ENCODE measurements around the gene RALY.
A peak's percentile ranks its signal among the peaks of the same experiment; 100 is the strongest.

Gene RALY

DNA sequence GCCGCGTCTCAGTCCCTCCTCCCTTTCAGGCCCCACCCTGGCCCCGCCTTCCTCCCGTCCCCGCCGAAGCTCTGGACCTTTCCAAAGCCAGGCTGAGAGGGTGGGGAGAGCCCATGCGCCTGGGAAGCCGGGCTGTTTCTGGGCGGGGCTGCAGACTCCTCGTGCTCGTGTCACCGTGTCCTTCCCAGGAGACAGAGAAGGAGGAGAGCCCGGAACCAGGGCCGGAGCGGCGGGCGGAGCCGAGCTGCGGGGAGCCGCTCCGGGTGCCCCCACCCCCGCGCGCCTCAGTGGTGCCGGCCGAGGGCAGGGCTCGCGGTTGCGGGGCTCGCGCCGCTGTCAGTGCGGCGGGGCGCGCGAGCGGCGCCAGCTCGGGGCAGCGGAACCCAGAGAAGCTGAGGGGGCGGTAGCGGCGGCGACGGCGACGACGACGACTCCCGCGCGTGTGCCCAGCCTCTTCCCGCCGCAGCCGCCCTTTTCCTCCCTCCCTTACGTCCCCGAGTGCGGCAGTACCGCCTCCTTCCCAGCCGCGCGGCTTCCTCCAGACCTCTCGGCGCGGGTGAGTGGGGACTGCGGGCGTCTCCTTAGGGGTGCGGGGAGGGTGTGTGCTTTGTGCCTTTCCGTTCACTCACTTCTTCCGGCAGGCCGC is at the start of gene RALY:
Gene RALY (plus strand): TSS at position 336 of the 646 bp plus-strand sequence. CDS start 78,164 bp downstream, outside the sequence.
- Mint-ChIP-seq H3K9me3 (no peaks in the 10 kb centered on the region), H3K36me3 (ENCODE audit: low read depth) (peaks cover 23% of the 10 kb centered on the region), H3K4me3 (peak within 1 kb of the TSS; percentile 93), H3K4me1 (peaks cover 66% of the 10 kb centered on the region), H3K27ac (peak within 1 kb of the TSS; percentile 94), H3K27me3 (no peaks in the 10 kb centered on the region)
- peak; percentile 74 for ATAC-seq
- peak; percentile 97 for DNase-seq

DNA sequence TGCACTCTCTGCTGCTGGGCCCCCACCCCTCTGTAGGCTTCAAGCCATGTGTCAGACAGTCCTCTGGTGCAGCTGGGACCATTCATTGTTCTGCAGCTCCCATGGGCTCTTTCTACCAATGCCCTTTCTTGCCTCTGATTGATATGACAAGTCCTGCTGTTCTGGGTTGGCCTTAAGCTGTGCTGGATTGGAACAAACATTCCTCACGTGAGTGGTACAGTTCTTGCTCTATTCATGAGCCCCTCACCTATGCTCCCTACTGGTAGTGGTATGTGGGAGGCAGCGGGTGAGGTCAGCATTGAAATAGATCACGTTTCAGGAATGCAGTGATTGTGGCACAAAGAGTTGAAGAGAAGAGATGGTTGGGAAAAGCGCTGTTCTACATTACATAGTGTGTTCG is 48.8 kb upstream of the RALY start:
- ATAC-seq: no peak
- no peak for DNase-seq
- H3K27ac Mint-ChIP-seq: no peak overlapping the region
- peaks cover 16% of the 10 kb centered on the region for H3K9me3 Mint-ChIP-seq
- no peak overlapping the region for H3K4me3 Mint-ChIP-seq
- peaks cover 2% of the 10 kb centered on the region for H3K36me3 Mint-ChIP-seq (ENCODE audit: low read depth)
- no peaks in the 10 kb centered on the region for H3K27me3 Mint-ChIP-seq
- no peaks in the 10 kb centered on the region for H3K4me1 Mint-ChIP-seq

DNA sequence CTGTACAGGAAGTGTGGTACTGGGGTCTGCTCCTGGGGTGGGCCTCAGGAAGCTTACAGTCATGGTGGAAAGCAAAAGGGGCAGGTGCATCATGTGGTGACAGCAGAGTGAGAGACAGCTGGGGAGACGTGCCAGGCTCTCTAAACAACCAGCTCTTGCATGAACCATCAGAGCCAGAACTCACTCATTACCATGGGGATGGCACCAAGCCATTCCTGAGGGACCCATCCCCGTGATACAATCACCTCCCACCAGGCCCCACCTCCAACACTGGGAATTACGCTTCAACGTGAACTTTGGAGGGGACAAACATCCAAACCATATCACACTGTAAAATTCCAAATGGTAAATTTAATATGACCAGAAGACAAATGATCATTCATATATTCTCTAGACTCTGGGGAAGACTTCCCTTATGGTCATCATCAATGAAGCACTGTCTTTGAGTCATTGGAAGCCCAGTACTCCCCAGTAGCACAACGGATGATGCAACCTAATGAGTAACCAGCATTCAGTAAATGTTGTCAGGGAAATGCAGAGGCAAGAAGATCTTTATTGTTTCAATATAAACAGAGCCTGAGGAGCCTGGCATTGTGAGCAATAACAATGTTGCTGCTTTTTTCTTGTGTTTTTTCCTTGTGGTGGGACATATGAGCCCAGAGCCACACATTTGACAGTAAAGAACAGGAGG is 48.2 kb upstream of the RALY start:
- no peak for ATAC-seq
- DNase-seq: no peak
- Mint-ChIP-seq H3K9me3 (peaks cover 18% of the 10 kb centered on the region), H3K4me1 (no peaks in the 10 kb centered on the region), H3K36me3 (ENCODE audit: low read depth) (peaks cover 2% of the 10 kb centered on the region), H3K27ac (no peak overlapping the region), H3K4me3 (no peak overlapping the region), H3K27me3 (peaks cover 2% of the 10 kb centered on the region)

DNA sequence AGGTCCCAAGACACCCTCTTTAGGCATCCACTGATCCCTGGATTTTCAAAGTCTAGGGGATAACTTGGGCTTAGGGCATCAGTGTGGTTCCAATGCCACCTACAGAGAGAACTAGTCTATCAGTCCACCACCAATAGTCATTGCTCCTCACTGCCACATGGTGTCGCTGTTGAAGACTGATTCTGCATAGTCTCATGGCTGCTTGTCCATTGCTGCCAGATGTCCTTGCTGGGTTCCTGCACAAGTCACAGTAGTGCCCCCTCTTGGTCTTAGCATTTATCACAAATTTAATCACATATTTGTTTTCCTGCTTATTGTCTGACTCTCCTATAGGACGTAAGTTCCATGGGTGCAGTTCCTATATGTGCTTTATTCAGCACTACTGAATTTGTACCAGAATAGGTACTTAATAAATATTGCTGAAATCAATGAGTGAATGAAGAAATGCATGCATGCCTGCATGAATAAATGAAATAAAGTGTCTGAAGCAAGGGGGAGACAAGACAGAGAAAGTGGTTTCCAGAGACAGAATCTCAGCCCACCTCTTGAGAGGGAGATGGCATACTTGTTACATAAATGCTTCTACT is 45.9 kb upstream of the RALY start:
- Mint-ChIP-seq H3K27me3 (peaks cover 12% of the 10 kb centered on the region), H3K36me3 (ENCODE audit: low read depth) (peaks cover 2% of the 10 kb centered on the region), H3K4me1 (no peaks in the 10 kb centered on the region), H3K27ac (no peak overlapping the region), H3K9me3 (peaks cover 20% of the 10 kb centered on the region), H3K4me3 (no peak overlapping the region)
- DNase-seq (peak; percentile 59), ATAC-seq (peak; percentile 57)

DNA sequence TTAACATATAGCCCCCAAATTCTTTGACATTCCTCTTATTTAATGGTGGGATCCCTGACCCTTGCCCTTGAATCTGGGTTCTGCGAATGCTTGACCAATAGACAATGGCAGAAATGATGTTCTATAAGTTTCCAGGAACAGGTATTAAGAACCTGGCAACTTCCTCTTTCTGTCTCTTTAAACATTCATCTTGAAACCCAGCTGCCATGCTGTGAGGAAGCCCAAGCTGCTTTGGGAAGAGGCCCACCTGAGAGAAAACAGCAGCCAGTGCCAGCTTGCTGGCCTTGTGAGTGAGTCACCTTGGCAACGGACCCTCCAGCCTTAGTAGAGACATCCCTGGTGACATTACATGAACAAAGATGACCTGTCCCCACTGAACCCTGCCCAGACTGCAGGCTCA is 45.2 kb upstream of the RALY start:
- Mint-ChIP-seq H3K36me3 (ENCODE audit: low read depth) (peaks cover 2% of the 10 kb centered on the region), H3K9me3 (peaks cover 20% of the 10 kb centered on the region), H3K4me3 (no peak overlapping the region), H3K27ac (no peak overlapping the region), H3K27me3 (peaks cover 12% of the 10 kb centered on the region), H3K4me1 (no peaks in the 10 kb centered on the region)
- no peak for ATAC-seq
- DNase-seq: no peak

DNA sequence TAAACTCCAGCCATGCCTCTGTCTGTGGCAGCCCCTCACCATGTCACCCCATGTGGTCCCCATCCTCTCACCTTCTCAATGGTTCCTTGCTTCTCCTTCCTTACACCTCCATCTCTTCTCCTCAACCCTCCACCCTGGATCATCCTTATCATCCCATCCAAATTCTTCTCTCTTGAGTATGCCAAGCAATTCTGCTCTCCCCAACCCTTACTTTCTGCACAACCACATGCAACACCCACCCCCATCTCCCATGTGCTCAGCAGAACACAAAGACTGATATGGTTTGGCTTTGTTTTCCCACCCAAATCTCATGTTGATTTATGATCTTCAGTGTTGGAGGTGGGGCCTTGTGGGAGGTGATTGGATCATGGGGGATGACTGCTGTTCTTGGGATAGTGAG is 42.5 kb upstream of the RALY start:
- ATAC-seq (no peak), DNase-seq (no peak)
- Mint-ChIP-seq H3K4me1 (no peaks in the 10 kb centered on the region), H3K36me3 (ENCODE audit: low read depth) (peaks cover 2% of the 10 kb centered on the region), H3K27me3 (peaks cover 12% of the 10 kb centered on the region), H3K27ac (no peak overlapping the region), H3K9me3 (peaks cover 20% of the 10 kb centered on the region), H3K4me3 (no peak overlapping the region)

DNA sequence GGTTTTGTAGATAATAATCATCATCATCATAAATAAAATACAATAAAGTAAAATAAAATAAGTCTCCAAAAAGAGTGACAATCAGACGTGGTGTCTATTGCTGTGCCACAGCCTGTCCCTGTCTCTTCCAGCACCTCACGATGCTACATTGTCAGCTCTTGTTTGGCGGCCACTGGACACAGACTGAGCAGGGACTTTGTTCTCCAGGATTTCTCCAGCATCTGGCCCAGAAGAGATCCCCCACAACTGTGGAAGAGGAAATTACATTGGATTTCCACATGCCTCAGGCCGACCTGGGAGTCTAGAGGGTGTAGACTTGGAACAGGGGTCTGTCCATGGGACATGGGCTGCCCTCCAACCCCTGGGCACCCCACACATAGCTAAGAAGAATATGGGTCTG is 39.2 kb upstream of the RALY start:
- Mint-ChIP-seq H3K4me1 (no peaks in the 10 kb centered on the region), H3K9me3 (peaks cover 5% of the 10 kb centered on the region), H3K27ac (no peak overlapping the region), H3K27me3 (peaks cover 12% of the 10 kb centered on the region), H3K36me3 (ENCODE audit: low read depth) (no peaks in the 10 kb centered on the region), H3K4me3 (no peak overlapping the region)
- ATAC-seq (no peak), DNase-seq (no peak)

DNA sequence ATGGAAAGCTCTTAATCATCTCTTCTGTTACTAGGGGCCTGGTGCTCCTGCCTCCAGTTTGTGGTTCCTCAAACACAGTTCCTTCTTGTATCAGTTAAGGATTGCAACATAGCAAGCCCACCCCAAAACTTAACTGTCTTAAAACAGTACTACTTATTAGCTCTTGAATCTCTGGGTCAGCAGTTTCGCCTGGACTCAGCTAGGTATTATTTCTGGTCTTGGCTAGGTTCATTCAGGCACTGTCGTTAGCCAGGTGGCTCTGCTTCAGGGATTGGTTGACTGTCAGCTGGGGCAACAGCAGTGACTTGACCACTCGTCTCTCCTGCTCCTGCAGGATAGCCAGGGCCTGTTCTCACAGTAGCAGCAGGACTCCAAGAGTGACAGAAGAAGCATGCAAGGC is 30.0 kb upstream of the RALY start:
- Mint-ChIP-seq H3K36me3 (ENCODE audit: low read depth) (no peaks in the 10 kb centered on the region), H3K27ac (no peak overlapping the region)

DNA sequence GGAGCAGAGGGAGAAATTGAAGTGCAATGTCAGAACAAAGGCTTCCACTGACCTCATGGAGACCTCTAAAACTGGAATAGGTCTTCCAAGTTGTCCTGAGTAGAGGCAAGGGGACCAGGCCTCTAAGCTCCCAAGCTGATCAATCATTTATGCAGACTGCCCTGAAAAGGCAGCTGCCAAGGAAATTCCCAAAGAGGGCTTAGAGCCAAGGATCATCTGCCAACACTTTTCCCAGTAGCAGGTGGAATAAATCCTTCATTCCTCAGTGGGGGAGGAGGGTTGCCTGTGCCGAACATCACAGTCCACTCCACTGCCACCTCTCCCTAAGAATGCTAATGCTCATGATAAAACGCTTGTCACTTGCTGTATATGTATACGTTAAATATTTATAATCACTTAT is 29.3 kb upstream of the RALY start:
- no peaks in the 10 kb centered on the region for H3K9me3 Mint-ChIP-seq
- H3K27me3 Mint-ChIP-seq: peaks cover 2% of the 10 kb centered on the region
- H3K4me1 Mint-ChIP-seq: no peaks in the 10 kb centered on the region
- no peak overlapping the region for H3K27ac Mint-ChIP-seq
- ATAC-seq: no peak
- no peak for DNase-seq
- no peaks in the 10 kb centered on the region for H3K36me3 Mint-ChIP-seq (ENCODE audit: low read depth)
- no peak overlapping the region for H3K4me3 Mint-ChIP-seq

More for the DNA sequence above, 30.0 kb upstream of the RALY start:
- ATAC-seq (no peak), DNase-seq (no peak)
- H3K9me3 Mint-ChIP-seq: no peaks in the 10 kb centered on the region
- H3K4me1 Mint-ChIP-seq: no peaks in the 10 kb centered on the region
- H3K4me3 Mint-ChIP-seq: no peak overlapping the region
- H3K27me3 Mint-ChIP-seq: peaks cover 2% of the 10 kb centered on the region

DNA sequence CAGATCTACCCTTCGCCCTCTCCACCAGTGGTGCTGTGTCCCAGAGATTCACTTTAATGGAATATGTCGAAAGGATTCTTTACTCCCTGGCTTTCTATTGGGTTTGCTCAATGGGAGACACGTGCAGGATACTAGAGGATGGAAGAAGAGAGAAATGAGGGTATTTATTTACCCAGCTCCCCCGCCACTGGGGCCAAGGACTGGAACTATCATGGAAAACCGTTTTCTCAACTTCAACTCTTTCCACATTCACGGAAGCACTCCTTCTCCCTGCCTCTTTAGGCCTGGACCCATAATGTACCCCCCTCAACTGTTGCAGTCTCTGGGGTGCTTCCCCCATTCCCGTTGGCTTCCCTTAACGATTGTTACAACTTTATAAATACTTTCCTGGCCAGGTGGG is 26.6 kb upstream of the RALY start:
- DNase-seq (no peak), ATAC-seq (no peak)
- Mint-ChIP-seq H3K36me3 (ENCODE audit: low read depth) (no peaks in the 10 kb centered on the region), H3K27me3 (peaks cover 2% of the 10 kb centered on the region), H3K4me3 (no peak overlapping the region), H3K27ac (no peak overlapping the region), H3K4me1 (no peaks in the 10 kb centered on the region), H3K9me3 (no peaks in the 10 kb centered on the region)

DNA sequence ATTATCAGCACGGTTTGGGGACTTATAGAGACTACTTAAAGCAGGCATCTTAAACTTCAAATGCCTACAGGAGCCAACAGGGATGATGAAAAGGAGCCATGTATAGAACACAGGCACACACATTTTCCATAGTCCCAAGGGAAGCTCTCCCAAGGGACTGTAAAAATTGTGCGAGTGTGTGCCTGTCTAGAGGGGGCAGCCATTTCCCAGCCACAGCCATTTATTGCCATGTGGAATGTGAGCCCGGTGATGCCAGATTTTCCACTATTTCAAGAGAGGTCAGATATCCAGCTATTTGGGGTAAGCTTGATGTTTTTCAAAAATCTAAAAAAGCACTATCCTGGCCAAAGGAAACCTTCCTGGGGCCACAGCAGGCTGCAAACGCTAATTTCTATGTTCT is 24.1 kb upstream of the RALY start:
- Mint-ChIP-seq H3K27me3 (peaks cover 2% of the 10 kb centered on the region), H3K36me3 (ENCODE audit: low read depth) (no peaks in the 10 kb centered on the region), H3K27ac (no peak overlapping the region), H3K4me1 (no peaks in the 10 kb centered on the region), H3K4me3 (no peak overlapping the region), H3K9me3 (no peaks in the 10 kb centered on the region)
- no peak for ATAC-seq
- no peak for DNase-seq

DNA sequence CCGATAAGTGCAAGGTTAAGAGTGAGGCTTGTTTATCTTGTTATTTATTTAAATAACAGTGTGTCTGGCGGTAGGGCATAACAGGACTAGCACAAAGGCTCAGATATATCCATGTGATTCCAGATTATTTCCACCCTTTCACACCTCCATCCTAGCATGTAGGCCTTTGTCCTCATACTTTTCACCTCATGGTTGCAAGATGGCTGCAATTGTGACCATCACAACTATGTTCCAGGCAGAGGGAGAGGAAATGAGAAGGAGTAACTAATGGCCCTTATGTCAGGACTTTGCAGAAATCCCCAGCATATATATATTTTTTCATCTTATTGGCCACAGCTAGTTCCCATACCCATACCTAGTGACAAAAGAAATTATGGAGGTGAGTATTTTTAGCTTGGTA is 23.5 kb upstream of the RALY start:
- Mint-ChIP-seq H3K4me3 (no peak overlapping the region), H3K36me3 (ENCODE audit: low read depth) (no peaks in the 10 kb centered on the region), H3K27ac (no peak overlapping the region), H3K4me1 (no peaks in the 10 kb centered on the region), H3K27me3 (peaks cover 2% of the 10 kb centered on the region), H3K9me3 (no peaks in the 10 kb centered on the region)
- no peak for ATAC-seq
- DNase-seq: no peak

DNA sequence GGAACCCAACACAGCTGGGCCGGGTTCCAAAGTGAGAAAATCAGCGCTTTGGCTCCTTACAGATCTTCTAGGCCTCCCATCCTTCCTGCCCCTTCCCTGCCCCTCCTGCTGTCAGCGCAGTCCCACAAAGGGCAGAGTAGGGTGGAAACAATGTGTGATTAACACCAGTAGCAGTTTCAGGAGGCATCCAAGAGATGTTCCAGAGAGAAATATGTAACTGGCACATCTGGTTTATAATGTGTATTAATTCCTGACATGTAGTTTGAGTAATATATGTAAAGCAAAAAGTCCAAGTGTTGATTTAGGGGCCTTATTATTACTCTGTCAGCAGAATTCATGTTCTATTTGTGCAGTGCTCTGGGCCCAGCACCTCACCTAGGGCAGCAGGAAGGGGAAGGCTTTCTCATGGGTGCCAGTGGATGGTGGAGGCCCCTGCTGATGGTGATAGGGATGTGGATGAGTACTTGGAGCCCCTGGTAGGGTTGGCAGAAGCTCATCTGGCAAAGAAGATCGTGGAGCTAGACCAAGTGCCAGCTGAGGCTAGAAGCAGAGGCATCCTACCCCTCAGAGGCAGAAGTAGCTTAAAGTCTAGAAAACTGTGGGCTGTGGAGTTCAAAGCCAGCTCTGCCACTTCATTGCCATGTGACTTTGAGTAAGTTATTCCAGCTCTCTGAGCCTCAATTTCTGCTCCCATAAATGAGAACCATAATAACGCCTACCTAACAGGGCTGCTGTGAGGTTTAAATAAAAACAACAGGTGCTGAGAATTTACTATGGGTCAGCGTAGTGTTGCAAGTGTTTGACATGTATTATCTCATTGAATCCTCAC is 22.4 kb upstream of the RALY start:
- ATAC-seq (peak; percentile 54), DNase-seq (no peak)
- Mint-ChIP-seq H3K4me3 (no peak overlapping the region), H3K36me3 (ENCODE audit: low read depth) (no peaks in the 10 kb centered on the region), H3K27me3 (no peaks in the 10 kb centered on the region), H3K4me1 (no peaks in the 10 kb centered on the region), H3K27ac (no peak overlapping the region), H3K9me3 (no peaks in the 10 kb centered on the region)

DNA sequence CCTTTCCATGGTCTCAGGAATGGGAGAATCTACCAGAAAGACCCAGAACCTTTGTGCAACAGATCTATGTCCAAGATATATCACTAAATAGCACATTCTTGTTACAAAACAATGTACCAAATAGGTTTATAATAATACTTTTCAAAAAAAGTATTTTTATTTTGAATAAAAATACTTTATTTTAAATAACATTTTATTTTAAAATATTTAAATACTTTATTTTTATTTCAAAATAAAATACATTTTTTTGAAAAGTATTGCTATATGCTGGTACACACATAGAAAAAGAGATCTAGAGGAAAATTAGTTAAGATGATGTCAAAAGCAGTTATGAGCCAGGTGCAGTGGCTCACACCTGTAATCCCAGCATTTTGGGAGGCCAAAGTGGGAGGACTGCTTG is 16.8 kb upstream of the RALY start:
- no peak for ATAC-seq
- no peaks in the 10 kb centered on the region for H3K36me3 Mint-ChIP-seq (ENCODE audit: low read depth)
- H3K4me1 Mint-ChIP-seq: no peaks in the 10 kb centered on the region
- H3K9me3 Mint-ChIP-seq: no peaks in the 10 kb centered on the region
- H3K4me3 Mint-ChIP-seq: no peak overlapping the region
- H3K27me3 Mint-ChIP-seq: no peaks in the 10 kb centered on the region
- no peak for DNase-seq
- no peak overlapping the region for H3K27ac Mint-ChIP-seq

DNA sequence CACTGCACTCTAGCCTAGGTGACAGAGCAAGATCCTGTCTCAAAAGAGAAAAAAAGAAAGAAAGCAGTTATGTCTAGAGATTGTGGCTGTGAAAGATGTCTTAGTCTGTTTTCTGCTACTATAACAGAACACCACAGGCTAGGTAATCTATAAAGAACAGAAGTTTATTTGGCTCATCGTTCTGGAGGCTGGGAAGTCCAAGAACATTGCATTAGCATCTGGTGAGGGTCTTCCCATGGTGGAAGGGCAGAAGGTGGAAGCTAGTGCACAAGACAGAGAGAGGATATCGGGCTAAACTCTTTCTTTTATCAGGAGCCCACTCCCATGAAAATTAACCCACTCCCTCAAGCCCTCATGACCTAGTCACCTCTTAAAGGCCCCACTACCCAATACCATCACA is 16.2 kb upstream of the RALY start:
- no peak for ATAC-seq
- no peak overlapping the region for H3K4me3 Mint-ChIP-seq
- H3K27me3 Mint-ChIP-seq: no peaks in the 10 kb centered on the region
- H3K36me3 Mint-ChIP-seq (ENCODE audit: low read depth): no peaks in the 10 kb centered on the region
- no peaks in the 10 kb centered on the region for H3K9me3 Mint-ChIP-seq
- no peak overlapping the region for H3K27ac Mint-ChIP-seq
- no peak for DNase-seq
- no peaks in the 10 kb centered on the region for H3K4me1 Mint-ChIP-seq

All from activated naive CD8-positive, alpha-beta T cell treated with anti-CD3 and anti-CD28 coated beads, Interleukin-2, amount 50 U/mL, for 24 hours (primary cell).